HG03060 (cell line): ENCODE measurements around the gene UGT1A9.

ENCODE experiments used
- ATAC-seq: cut with Tn5 transposase; IDR thresholded peaks from one replicate; pipeline ENCODE4 v1.9.1; 2021; ENCODE audit warnings: low read depth, moderate number of reproducible peaks; ENCODE audit not compliant: unreplicated experiment

The UGT1A9 gene

GRCh38 chr2:233813236-233814055 lies 141.7 kb downstream of the UGT1A9 start:
- ATAC-seq, result no peak

- no peak for ATAC-seq
Observed at GRCh38 chr2:233814056-233814835, 142.5 kb downstream of the UGT1A9 start.

- ATAC-seq, result no peak
Observed at GRCh38 chr2:233815861-233816260, 144.2 kb downstream of the UGT1A9 start.

DNA sequence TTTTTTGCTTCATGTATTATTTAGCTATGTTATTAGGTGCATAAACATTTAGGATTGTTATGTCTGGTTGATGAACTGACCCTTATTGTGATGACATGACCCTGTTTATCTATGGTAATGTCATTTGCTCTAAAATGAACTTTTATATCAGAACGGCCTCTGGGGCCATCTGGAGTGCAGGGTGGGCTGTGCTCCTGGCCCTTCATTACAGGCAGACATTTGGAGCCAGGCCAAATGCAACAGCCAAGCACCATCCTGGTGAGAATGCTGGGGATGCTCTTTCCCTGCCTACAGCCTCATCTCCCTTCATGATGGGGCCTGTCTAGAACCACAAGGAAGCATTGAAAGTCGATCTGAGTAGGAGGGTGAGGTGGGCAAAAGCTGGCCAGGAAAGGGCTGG lies 144.6 kb downstream of the UGT1A9 start:
- ATAC-seq, result no peak

DNA sequence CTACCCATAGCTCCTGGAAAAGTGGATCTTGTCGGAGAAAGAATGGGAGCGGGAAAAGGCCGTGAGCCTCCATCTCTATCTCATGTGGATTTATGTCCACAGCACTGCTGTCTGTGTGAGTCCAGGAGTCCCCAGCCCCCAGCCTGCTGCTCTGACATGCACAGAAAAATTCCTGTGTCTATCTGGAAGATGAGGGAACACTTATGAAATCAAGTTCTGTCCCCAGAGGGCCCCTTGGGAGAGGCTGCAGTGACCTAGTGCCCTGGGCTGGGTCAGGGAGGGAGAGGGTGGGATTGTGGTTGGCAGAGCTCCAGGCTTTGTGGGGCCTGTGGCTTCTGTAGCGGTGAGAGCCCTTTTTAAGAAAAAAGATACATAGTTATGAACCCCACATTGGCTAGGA lies 145.1 kb downstream of the UGT1A9 start:
- no peak for ATAC-seq

- no peak for ATAC-seq
Observed at GRCh38 chr2:233817361-233817911, 145.7 kb downstream of the UGT1A9 start.

GRCh38 chr2:233817995-233818638 lies 146.4 kb downstream of the UGT1A9 start:
- ATAC-seq, result no peak

GRCh38 chr2:233818639-233819621 lies 147.2 kb downstream of the UGT1A9 start:
- ATAC-seq, result no peak

- ATAC-seq, result no peak
Observed at GRCh38 chr2:233819884-233820773, 148.4 kb downstream of the UGT1A9 start.

DNA sequence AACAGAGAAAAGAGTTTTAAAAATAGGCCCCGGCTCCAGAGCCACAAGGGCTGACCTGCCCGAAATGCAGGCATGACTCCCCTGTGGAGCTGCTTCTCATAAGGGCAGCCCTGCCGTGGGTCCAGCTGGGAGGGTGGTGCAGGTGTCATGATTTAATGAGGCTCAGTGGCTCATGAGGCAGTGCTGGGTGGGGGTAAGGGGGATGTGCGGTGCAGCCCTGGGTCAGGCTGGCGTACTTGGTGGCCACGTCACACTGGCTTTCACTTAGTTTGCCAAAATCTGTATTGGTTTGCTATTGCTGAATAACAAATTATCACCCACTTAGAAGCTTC lies 149.0 kb downstream of the UGT1A9 start:
- ATAC-seq, result no peak

DNA sequence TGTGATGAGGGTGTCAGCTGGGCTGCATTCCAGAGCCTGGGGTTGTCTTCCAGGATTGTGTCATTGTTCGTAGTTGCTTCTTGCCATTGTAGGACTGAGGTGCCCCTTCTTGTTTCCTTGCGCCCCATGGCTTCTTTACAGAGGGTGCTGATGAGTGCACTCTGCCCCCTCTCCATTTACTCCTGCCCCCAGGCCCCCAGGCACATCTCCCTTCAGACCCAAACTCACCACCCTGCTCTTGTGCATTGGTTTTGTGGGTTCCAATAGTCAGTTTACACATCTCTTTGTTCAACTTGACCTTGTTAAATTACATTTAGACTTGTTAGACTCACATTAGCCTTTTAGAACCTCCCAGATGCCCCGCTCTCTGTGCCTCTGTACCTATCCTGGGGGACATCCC lies 149.5 kb downstream of the UGT1A9 start:
- ATAC-seq, result no peak

GRCh38 chr2:233821709-233822100 lies 150.0 kb downstream of the UGT1A9 start:
- ATAC-seq, result no peak

DNA sequence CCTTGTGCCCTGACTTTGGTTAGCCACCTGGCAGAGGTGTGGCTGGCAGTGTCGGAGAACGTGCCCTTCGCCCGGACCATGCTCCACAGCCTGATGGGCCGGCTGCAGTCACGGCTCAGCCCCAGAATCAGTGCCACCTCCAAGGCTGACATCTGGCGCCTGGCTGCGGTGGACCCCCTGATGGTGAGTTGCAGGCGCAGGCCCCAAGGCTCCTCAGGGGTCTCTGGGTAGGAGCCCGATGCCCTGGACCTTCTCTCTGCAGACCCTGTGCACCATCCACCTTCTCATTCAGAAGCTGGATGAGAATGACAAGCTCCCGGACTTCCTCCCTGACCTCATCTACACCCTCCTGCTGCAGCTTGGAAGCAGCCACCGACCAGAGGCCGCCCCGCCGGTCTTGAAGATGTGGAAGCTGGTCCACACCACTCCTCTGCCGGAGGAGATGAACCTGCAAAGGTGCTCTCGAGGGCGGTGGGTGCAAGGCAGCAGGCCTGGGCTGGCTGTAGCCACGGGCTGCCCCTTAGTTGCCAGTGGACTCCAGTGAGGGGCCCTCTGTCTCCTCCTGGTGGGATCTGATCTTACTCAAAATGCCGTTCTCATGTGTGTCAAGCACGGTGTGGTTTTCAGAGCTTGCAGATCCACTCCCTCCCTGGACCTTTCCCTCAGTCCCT lies 150.5 kb downstream of the UGT1A9 start:
- ATAC-seq, result no peak
